HCT116 (cell line): ENCODE data around the gene C13orf46. TPM values are rescaled to one million over a fixed set of nuclear protein-coding genes. Genes with fewer than 3 reads are reported as not detected.

Source experiments
- ATAC-seq: fragments of 200-7000 bp; cut with Tn5 transposase; 2 replicates; pipeline ENCODE4 v1.9.1; 2020; ENCODE audit warnings: mild to moderate bottlenecking, moderate library complexity
- BruUV-seq: library from RNA; stranded (reverse); fragments of 400-500 nt; replicated peaks from 2 replicates; lab custom pipeline; 2021; lab: Mats Ljungman, UMichigan
- CTCF ChIA-PET: fragments of 300-600 bp; sonication (Branson Sonifier 250); formaldehyde crosslinking; loops from one replicate; lab custom pipeline; 2021; ENCODE audit warnings: antibody characterized with exemption; lab: Charles Lee
- POLR2A ChIA-PET: fragments of 300-600, 350-600 bp; sonication (Branson Sonifier 250); formaldehyde crosslinking; loops from one replicate; lab custom pipeline; 2021; ENCODE audit warnings: antibody characterized with exemption; lab: Charles Lee
- RAD21 ChIA-PET, 2 experiments: fragments of 300-600 bp; sonication (Branson Sonifier 250); formaldehyde crosslinking; loops; one replicate each; lab custom pipeline; 2023; ENCODE audit warnings: low total read pairs in 2 of 2; ENCODE audit not compliant: uncharacterized antibody in 2 of 2, unreplicated experiment in 2 of 2, low non-redundant PET in 1 of 2; lab: Charles Lee
- DNase-seq: peaks from one replicate; pipeline ENCODE4 v3.0.0-alpha.2; 2010; ENCODE audit warnings: low read depth, low spot score
- H2AFZ ChIP-seq: fragments of 200-600 bp; shearing (Covaris generic), sonication (generic); 2 replicates; pipeline ENCODE4 v1.6.1; 2017; ENCODE audit warnings: low read depth, mixed run types, mixed read lengths, antibody characterized with exemption, low read length; ENCODE audit not compliant: poor library complexity, severe bottlenecking
- H3K27ac ChIP-seq: 2 replicates; pipeline ENCODE4 v1.5.1; 2012; ENCODE audit warnings: low read depth, low read length
- H3K27me3 ChIP-seq: fragments of 200-600 bp; sonication (generic); 2 replicates; pipeline ENCODE4 v1.6.1; 2016; ENCODE audit warnings: mixed run types, low read length, mixed read lengths; ENCODE audit not compliant: insufficient read depth
- H3K36me3 ChIP-seq, 2 experiments: fragments of 200-500 bp in 1 of 2; fragments of 200-600 bp in 1 of 2; sonication (Bioruptor generic) in 1 of 2; sonication (generic) in 1 of 2; 2 replicates each; pipeline versions ENCODE4 v1.5.1 to v1.6.1; 2014 to 2016; ENCODE audit warnings: low read length in 2 of 2, inconsistent platforms in 1 of 2, mixed read lengths in 1 of 2, mixed run types in 1 of 2; ENCODE audit not compliant: insufficient read depth in 2 of 2, control insufficient read depth in 1 of 2
- H3K4me1 ChIP-seq, 2 experiments: fragments of 200-600 bp in 1 of 2; sonication (generic) in 1 of 2; 2 replicates each; pipeline versions ENCODE4 v1.5.1 to v1.6.1; 2012 to 2017; ENCODE audit warnings: low read length in 2 of 2, inconsistent platforms in 1 of 2, mild to moderate bottlenecking in 1 of 2, mixed read lengths in 1 of 2, mixed run types in 1 of 2, moderate library complexity in 1 of 2; ENCODE audit not compliant: insufficient read depth in 2 of 2, control insufficient read depth in 1 of 2
- H3K4me2 ChIP-seq: fragments of 200-600 bp; sonication (generic); 2 replicates; pipeline ENCODE4 v1.6.1; 2017; ENCODE audit warnings: mixed run types, low read length, mixed read lengths
- H3K4me3 ChIP-seq, 2 experiments: fragments of 200-600 bp in 1 of 2; sonication (generic) in 1 of 2; replicated peaks in 1 of 2; 2 replicates each; pipeline ENCODE4 v1.5.1; 2011 to 2016; ENCODE audit warnings: low read length in 2 of 2, control low read depth in 1 of 2, low read depth in 1 of 2, mild to moderate bottlenecking in 1 of 2, mixed read lengths in 1 of 2, mixed run types in 1 of 2
- H3K79me2 ChIP-seq: fragments of 200-600 bp; sonication (generic); 2 replicates; pipeline ENCODE4 v1.6.1; 2017; ENCODE audit warnings: mild to moderate bottlenecking, mixed run types, low read length, moderate library complexity, mixed read lengths; ENCODE audit not compliant: insufficient read depth
- H3K9ac ChIP-seq: fragments of 200-600 bp; sonication (generic); 2 replicates; pipeline ENCODE4 v1.6.1; 2016; ENCODE audit warnings: low read length, mixed read lengths
- H3K9me2 ChIP-seq: fragments of 200-600 bp; sonication (generic), shearing (Covaris generic); 2 replicates; pipeline ENCODE4 v1.6.1; 2017; ENCODE audit warnings: mixed run types, mild to moderate bottlenecking, moderate library complexity; ENCODE audit not compliant: insufficient read depth
- H3K9me3 ChIP-seq, 2 experiments: fragments of 200-500 bp in 1 of 2; fragments of 200-600 bp in 1 of 2; sonication (Bioruptor generic) in 1 of 2; sonication (generic) in 1 of 2; 2 replicates each; pipeline ENCODE4 v1.6.1; 2014 to 2017; ENCODE audit warnings: low read length in 2 of 2, mixed read lengths in 2 of 2, inconsistent platforms in 1 of 2, low read depth in 1 of 2, mild to moderate bottlenecking in 1 of 2, mixed run types in 1 of 2, moderate library complexity in 1 of 2; ENCODE audit not compliant: control insufficient read depth in 1 of 2, insufficient read depth in 1 of 2
- H4K20me1 ChIP-seq: fragments of 200-600 bp; sonication (generic), shearing (Covaris generic); 2 replicates; pipeline ENCODE4 v1.6.1; 2017; ENCODE audit warnings: mixed run types, mild to moderate bottlenecking, moderate library complexity; ENCODE audit not compliant: insufficient read depth
- CBX3 ChIP-seq: IDR thresholded peaks from 2 replicates; pipeline ENCODE4 v1.6.1; 2012; ENCODE audit warnings: low read depth
- CTCF ChIP-seq, 3 experiments: fragments of 200-600 bp in 1 of 3; sonication (generic) in 1 of 3; IDR thresholded peaks in 2 of 3; conservative IDR thresholded peaks in 1 of 3; 2 replicates each; pipeline ENCODE4 v1.5.1; 2012 to 2017; ENCODE audit warnings: low read depth in 2 of 3, low read length in 2 of 3, antibody characterized with exemption in 1 of 3, borderline replicate concordance in 1 of 3, control low read depth in 1 of 3, mild to moderate bottlenecking in 1 of 3, mixed read lengths in 1 of 3, mixed run types in 1 of 3, moderate library complexity in 1 of 3; ENCODE audit not compliant: insufficient read depth in 1 of 3
- EZH2phosphoT487 ChIP-seq: fragments of 200-600 bp; IDR thresholded peaks from 2 replicates; pipeline ENCODE4 v1.6.1; 2018; ENCODE audit warnings: antibody characterized with exemption, borderline replicate concordance
- TCF7L2 ChIP-seq: IDR thresholded peaks from 2 replicates; pipeline ENCODE4 v1.7.0; 2011; ENCODE audit warnings: borderline replicate concordance, inconsistent platforms; ENCODE audit not compliant: insufficient read depth, insufficient read length; ENCODE audit errors: extremely low read depth
- YY1 ChIP-seq: IDR thresholded peaks from 2 replicates; pipeline ENCODE4 v1.6.1; 2011; ENCODE audit warnings: low read length, low read depth, moderate library complexity, mild to moderate bottlenecking; ENCODE audit not compliant: insufficient replicate concordance; ENCODE audit errors: extremely low read depth
- ZFX ChIP-seq: fragments of 450-650 bp; IDR thresholded peaks from 2 replicates; pipeline ENCODE4 v1.6.1; 2017
- ZNF274 ChIP-seq: fragments of 200-500 bp; sonication (Bioruptor generic); IDR thresholded peaks from 2 replicates; pipeline ENCODE4 v1.6.1; 2014; ENCODE audit warnings: mild to moderate bottlenecking, low read depth, low read length, inconsistent platforms
- intact Hi-C: fragments of 100-400 bp; cut with micrococcal nuclease; formaldehyde crosslinking; loops from 2 replicates; pipeline ENCODE4 v1.10.0; 2022
- total RNA-seq: library from RNA; stranded (reverse); gene quantifications from one replicate; pipeline ENCODE4 v1.2.1, GENCODE V29; 2021; ENCODE audit not compliant: unreplicated experiment

C13orf46 gene
- total RNA-seq, 1 experiment from 2014 or later: 0.93 TPM

DNA sequence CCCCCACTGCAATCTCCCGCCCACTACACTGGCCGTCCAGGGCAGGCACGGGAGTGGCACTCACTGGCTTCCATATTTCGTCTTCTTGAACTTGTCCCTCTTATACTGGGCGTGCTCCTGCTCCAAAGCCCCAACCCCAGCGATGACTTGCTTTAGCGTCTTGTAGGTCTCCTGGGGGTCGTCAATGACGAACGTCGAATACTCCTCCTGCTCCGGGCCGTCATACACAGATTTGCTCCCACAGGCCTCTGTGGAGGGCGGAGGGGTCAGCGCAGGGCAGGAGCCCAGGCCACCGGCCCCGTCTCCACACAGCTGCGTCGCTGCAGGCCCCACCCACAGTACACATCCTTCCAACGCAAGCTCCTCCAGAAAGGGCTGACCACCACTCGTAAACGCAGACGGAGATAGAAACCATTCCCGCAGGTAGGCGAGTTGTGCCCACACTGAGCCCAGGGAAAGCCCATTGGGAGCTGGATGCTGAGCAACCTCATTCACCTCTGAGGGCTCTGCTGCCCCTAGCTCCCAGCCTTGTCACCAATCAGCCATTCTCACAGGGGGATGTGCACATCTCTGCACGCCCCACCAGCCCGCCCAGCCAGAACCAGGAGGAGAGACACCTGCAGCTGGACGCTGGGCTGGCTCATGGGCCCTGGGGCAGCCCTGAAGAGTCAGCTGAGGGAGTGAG lies 7.9 kb upstream of the C13orf46 start:
- Histone ChIP-seq H3K27ac (peak overlapping the region; percentile 25; the same call in 1 of the 2 replicates), H3K9ac (0 out of 2 replicates have a peak overlapping the region, but pooled peaks have one; percentile 23), H3K36me3 (no peaks in the 10 kb centered on the region; a peak in 2 of 4 replicates), H3K4me1 (peaks cover 17 to 27% of the 10 kb centered on the region in 2 experiments), H4K20me1 (no peaks in the 10 kb centered on the region), H3K79me2 (no peaks in the 10 kb centered on the region), H3K9me3 (no peaks in the 10 kb centered on the region), H3K4me3 (no peak overlapping the region), H3K27me3 (no peaks in the 10 kb centered on the region)
- RAD21 ChIA-PET: no interaction called here
- POLR2A ChIA-PET: no interaction called here
- ATAC-seq: no peak
- TF ChIP-seq CTCF (IDR thresholded peaks at IDR 0.05 in 2 of 3, conservative IDR thresholded peaks at IDR 0.05 in 1 of 3; ENCODE audit: borderline replicate concordance in 1 of 3, insufficient read depth in 1 of 3, low read depth in 2 of 3, low read length in 2 of 3) (no peak), ZFX (no peak), TCF7L2 (no peak), YY1 (no peak), ZNF274 (no peak), CBX3 (no peak), EZH2phosphoT487 (no peak)
- TF ChIP-seq, all 23 proteins: peak for 0
- DNase-seq: no peak
- no peak overlapping the region for H2AFZ ChIP-seq
- BruUV-seq: no TSS peak
- intact Hi-C loops: no loop called here
- CTCF ChIA-PET: interaction anchor here (1.3 kb wide), 1 partner anchor 9 kb away, joined by 3 read pairs; no protein-coding TSS in a partner anchor
- H3K9me2 ChIP-seq: no peaks in the 10 kb centered on the region
- peak overlapping the region; percentile 59 for H3K4me2 ChIP-seq
